Gastroesophageal sphincter (tissue), 4 donors: ENCODE measurements around the gene METTL4. TPM values are rescaled to one million over a fixed set of nuclear protein-coding genes. Genes with fewer than 3 reads are reported as not detected.

Source experiments
- ATAC-seq: fragments of 150-250 bp; one replicate; pipeline ENCODE4 v1.9.1; 2016; ENCODE audit warnings: mild to moderate bottlenecking, moderate library complexity
- H3K27ac ChIP-seq, 4 donors: fragments of 200-600 bp; sonication (generic) in 3 of 4; 1 replicate in 3 of 4; 2 replicates in 1 of 4; pipeline ENCODE4 v1.5.1; 2016 to 2019
- H3K27me3 ChIP-seq: fragments of 200-600 bp; sonication (generic); one replicate; pipeline ENCODE4 v1.5.1; 2019
- H3K36me3 ChIP-seq, 2 donors: fragments of 200-600 bp; sonication (generic); one replicate each; pipeline ENCODE4 v1.5.1; 2019; ENCODE audit warnings: control low read depth in 1 of 2
- H3K4me1 ChIP-seq, 3 donors: fragments of 200-600 bp; sonication (generic); 1 replicate in 2 of 3; 2 replicates in 1 of 3; pipeline ENCODE4 v1.5.1; 2016 to 2019; ENCODE audit warnings: control low read depth in 2 of 3
- H3K4me3 ChIP-seq, 2 donors: fragments of 200-600 bp; sonication (generic); one replicate each; pipeline ENCODE4 v1.5.1; 2019; ENCODE audit warnings: mild to moderate bottlenecking in 1 of 2, moderate library complexity in 1 of 2
- H3K9me3 ChIP-seq, 3 donors: fragments of 200-600 bp; sonication (generic); one replicate each; pipeline ENCODE4 v1.5.1; 2017 to 2019; ENCODE audit warnings: control low read depth in 2 of 3
- EP300 ChIP-seq: sonication (generic); formaldehyde crosslinking; IDR thresholded peaks from one replicate; pipeline ENCODE4 v1.6.1; 2017; ENCODE audit warnings: antibody characterized with exemption, mild to moderate bottlenecking
- POLR2A ChIP-seq, 2 donors: fragments of 450-650 bp; IDR thresholded peaks; one replicate each; pipeline ENCODE4 v1.6.1; 2017; ENCODE audit warnings: antibody characterized with exemption in 2 of 2, mild to moderate bottlenecking in 2 of 2, moderate library complexity in 1 of 2
- POLR2AphosphoS5 ChIP-seq: sonication (generic); formaldehyde crosslinking; IDR thresholded peaks from one replicate; pipeline ENCODE4 v1.6.1; 2017; ENCODE audit warnings: antibody characterized with exemption
- WGBS, 2 donors: methylation state at CpG; one replicate each; pipeline ENCODE4 v1.1.5; 2018; ENCODE audit warnings: low coverage in 1 of 2; 5-methylcytosine and 5-hydroxymethylcytosine counted together
- total RNA-seq, 4 donors: library from RNA; depleted of rRNA; stranded (reverse); fragments of >200 nt; gene quantifications; one replicate each; pipeline ENCODE4 v1.1.0, GENCODE V29; 2016
- TF ChIP-seq, protein P1 (sequence below), 4 experiments: fragments of 200-600 bp in 2 of 4; fragments of 450-650 bp in 2 of 4; sonication (generic) in 1 of 4; IDR thresholded peaks; one replicate each; pipeline ENCODE4 v1.5.1; 2017 to 2019; ENCODE audit warnings: antibody characterized with exemption in 4 of 4, mild to moderate bottlenecking in 2 of 4, moderate library complexity in 2 of 4

METTL4 gene
- total RNA-seq, 4 donors from 2014 or later, result 4.2 to 9.5 (median 5.4) TPM

DNA sequence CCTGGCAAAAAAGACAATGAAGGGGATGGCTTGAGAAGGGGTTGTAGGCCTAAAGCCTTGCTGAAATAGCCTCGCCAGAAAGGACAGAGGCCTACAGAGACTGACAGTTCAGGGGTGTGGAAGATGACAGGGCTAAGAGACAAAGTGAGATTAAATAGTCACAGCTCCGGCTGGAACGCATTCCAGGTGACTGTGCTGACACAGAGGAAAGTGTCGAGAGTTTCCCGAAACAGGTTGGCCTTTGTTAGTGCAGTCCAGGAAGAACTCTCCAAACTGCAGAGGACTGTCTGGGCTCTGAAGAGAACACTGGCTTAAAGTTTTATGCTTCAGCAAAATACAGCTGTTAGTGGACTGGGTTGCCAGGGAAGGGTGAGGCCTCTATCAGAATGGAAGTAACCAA lies 52.8 kb downstream of the METTL4 start:
- Histone ChIP-seq H3K4me3 (no peak overlapping the region), H3K36me3 (no peaks in the 10 kb centered on the region), H3K9me3 (no peaks in the 10 kb centered on the region), H3K4me1 (peaks cover 0 to 13% (median 3%) of the 10 kb centered on the region in 3 donors), H3K27ac (no peak overlapping the region), H3K27me3 (no peaks in the 10 kb centered on the region)
- ATAC-seq, result no peak
- WGBS, 2 donors, result 47% methylated on average over 5 of the region's 5 CpGs; no CpG with 5 or more reads in 1 of the 2 donors
- TF ChIP-seq EP300, result no peak
- TF ChIP-seq, protein P1, sequence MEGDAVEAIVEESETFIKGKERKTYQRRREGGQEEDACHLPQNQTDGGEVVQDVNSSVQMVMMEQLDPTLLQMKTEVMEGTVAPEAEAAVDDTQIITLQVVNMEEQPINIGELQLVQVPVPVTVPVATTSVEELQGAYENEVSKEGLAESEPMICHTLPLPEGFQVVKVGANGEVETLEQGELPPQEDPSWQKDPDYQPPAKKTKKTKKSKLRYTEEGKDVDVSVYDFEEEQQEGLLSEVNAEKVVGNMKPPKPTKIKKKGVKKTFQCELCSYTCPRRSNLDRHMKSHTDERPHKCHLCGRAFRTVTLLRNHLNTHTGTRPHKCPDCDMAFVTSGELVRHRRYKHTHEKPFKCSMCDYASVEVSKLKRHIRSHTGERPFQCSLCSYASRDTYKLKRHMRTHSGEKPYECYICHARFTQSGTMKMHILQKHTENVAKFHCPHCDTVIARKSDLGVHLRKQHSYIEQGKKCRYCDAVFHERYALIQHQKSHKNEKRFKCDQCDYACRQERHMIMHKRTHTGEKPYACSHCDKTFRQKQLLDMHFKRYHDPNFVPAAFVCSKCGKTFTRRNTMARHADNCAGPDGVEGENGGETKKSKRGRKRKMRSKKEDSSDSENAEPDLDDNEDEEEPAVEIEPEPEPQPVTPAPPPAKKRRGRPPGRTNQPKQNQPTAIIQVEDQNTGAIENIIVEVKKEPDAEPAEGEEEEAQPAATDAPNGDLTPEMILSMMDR (IDR thresholded peaks at IDR 0.05), result no peak
- no peak for TF ChIP-seq POLR2A (IDR thresholded peaks at IDR 0.05)
- TF ChIP-seq POLR2AphosphoS5, result no peak

DNA sequence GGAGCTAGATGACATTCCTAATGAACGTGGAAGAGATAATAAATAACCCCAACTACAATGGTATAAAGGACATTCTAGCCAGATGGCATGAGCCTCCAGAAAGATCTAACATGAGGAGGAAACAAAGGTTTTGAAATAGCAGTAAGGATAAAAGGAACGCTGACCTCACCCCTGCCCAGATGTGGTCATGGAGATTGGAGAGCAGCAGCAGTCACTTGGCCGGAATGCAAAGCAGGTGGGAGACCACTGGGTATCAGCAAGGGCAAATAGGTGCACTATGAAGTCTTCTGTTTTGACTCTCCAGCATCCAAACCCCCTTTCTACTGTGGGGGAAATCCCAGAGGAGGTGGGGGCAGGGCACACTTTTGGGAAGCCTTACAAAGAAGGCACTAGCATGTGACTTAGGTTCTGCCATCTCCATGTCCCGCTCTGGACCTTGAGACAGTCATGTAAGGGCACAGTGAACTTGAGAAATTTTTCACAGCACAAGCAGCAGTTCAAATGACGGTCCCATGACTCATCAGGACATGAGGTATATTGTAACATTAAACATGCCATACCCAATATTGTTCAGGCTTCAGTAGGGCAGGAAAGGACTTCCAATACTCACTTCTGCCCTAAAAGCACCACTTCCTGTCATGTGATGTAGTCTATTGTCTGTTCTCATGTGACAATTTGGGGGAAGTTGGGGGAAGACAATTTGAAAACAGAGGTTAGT lies 55.2 kb downstream of the METTL4 start:
- Histone ChIP-seq H3K9me3 (no peaks in the 10 kb centered on the region), H3K27me3 (no peaks in the 10 kb centered on the region), H3K36me3 (no peaks in the 10 kb centered on the region), H3K4me3 (no peak overlapping the region), H3K4me1 (peaks cover 0 to 13% (median 3%) of the 10 kb centered on the region in 3 donors), H3K27ac (no peak overlapping the region)
- no peak for ATAC-seq
- TF ChIP-seq EP300, result no peak
- TF ChIP-seq, protein P1 (IDR thresholded peaks at IDR 0.05), result no peak
- TF ChIP-seq POLR2AphosphoS5, result no peak
- no peak for TF ChIP-seq POLR2A (IDR thresholded peaks at IDR 0.05)
- 65 to 80% methylated on average over 4 of the region's 5 CpGs for WGBS, 2 donors

GRCh38 chr18:2515171-2515787 lies 56.0 kb downstream of the METTL4 start:
- Histone ChIP-seq H3K27me3 (no peaks in the 10 kb centered on the region), H3K9me3 (no peaks in the 10 kb centered on the region), H3K4me1 (peaks cover 0 to 13% (median 3%) of the 10 kb centered on the region in 3 donors), H3K36me3 (no peaks in the 10 kb centered on the region), H3K27ac (no peak overlapping the region), H3K4me3 (no peak overlapping the region)
- 6 to 26% methylated on average over 1 of the region's 1 CpG for WGBS, 2 donors
- no peak for ATAC-seq
- TF ChIP-seq EP300, result no peak
- TF ChIP-seq, protein P1 (IDR thresholded peaks at IDR 0.05), result no peak
- no peak for TF ChIP-seq POLR2A (IDR thresholded peaks at IDR 0.05)
- TF ChIP-seq POLR2AphosphoS5, result no peak

- ATAC-seq, result no peak
- WGBS, 2 donors, result 0 to 64% methylated on average over 1 of the region's 1 CpG
- Histone ChIP-seq H3K9me3 (no peaks in the 10 kb centered on the region), H3K4me1 (peaks cover 0 to 13% (median 3%) of the 10 kb centered on the region in 3 donors), H3K27me3 (no peaks in the 10 kb centered on the region), H3K27ac (no peak overlapping the region), H3K4me3 (no peak overlapping the region), H3K36me3 (no peaks in the 10 kb centered on the region)
- TF ChIP-seq, protein P1 (IDR thresholded peaks at IDR 0.05), result no peak
- TF ChIP-seq POLR2A (IDR thresholded peaks at IDR 0.05) (no peak), POLR2AphosphoS5 (no peak), EP300 (no peak)
These were observed 57.7 kb downstream of the METTL4 start for GRCh38 chr18:2513616-2514015.

DNA sequence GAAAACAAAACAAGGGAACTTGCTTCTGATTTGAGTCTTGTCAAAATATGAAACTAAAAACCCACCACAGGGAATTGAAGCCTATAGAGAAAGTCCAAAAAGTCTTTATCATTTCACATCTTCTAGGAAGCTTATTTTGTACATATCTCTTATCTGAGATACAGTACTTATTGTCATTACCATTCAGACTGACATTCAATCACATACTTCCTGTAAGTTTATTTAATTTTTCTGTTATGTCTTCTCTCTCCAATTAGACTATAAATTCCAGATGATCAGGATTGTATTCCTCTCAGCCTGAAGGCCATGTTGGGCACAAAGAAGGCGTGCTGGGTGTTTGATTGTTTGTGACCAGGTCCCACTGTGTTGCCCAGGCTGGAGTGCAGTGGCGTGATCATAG lies 59.2 kb downstream of the METTL4 start:
- ATAC-seq, result no peak
- 94 to 100% methylated on average over 1 to 2 of the region's 2 CpGs for WGBS, 2 donors
- Histone ChIP-seq H3K36me3 (no peaks in the 10 kb centered on the region), H3K27ac (no peak overlapping the region), H3K4me1 (peaks cover 0 to 13% (median 3%) of the 10 kb centered on the region in 3 donors), H3K27me3 (no peaks in the 10 kb centered on the region), H3K4me3 (no peak overlapping the region), H3K9me3 (no peaks in the 10 kb centered on the region)
- TF ChIP-seq, protein P1 (IDR thresholded peaks at IDR 0.05), result no peak
- no peak for TF ChIP-seq POLR2A (IDR thresholded peaks at IDR 0.05)
- no peak for TF ChIP-seq EP300
